OCI-LY1 (cell line): ENCODE data around the gene GRP.

Experiments used
- H2AFZ ChIP-seq: fragments of 200-600 bp; sonication (generic), shearing (Covaris generic); 2 replicates; pipeline ENCODE4 v1.6.0; 2014; ENCODE audit warnings: antibody characterized with exemption, mild to moderate bottlenecking, low read length
- H3F3A ChIP-seq: fragments of 200-600 bp; sonication (generic), shearing (Covaris generic); 2 replicates; pipeline ENCODE4 v1.6.0; 2014; ENCODE audit warnings: mild to moderate bottlenecking, antibody characterized with exemption, low read length, moderate library complexity; ENCODE audit not compliant: insufficient read depth
- H3K27ac ChIP-seq: fragments of 200-600 bp; sonication (generic); 2 replicates; pipeline ENCODE4 v1.5.1; 2014; ENCODE audit warnings: low read length, mixed run types, mild to moderate bottlenecking, low read depth; ENCODE audit not compliant: poor library complexity, severe bottlenecking
- H3K27me3 ChIP-seq: fragments of 200-600 bp; sonication (generic); 2 replicates; pipeline ENCODE4 v1.6.0; 2014; ENCODE audit warnings: antibody characterized with exemption, mild to moderate bottlenecking, low read length, moderate library complexity; ENCODE audit not compliant: insufficient read depth
- H3K36me3 ChIP-seq: fragments of 200-600 bp; sonication (generic); 2 replicates; pipeline ENCODE4 v1.6.1; 2014; ENCODE audit warnings: mild to moderate bottlenecking, antibody characterized with exemption, low read length, moderate library complexity, mixed read lengths; ENCODE audit not compliant: insufficient read depth
- H3K4me1 ChIP-seq: fragments of 200-600 bp; sonication (generic); 2 replicates; pipeline ENCODE4 v1.5.1; 2014; ENCODE audit warnings: mild to moderate bottlenecking, low read length, moderate library complexity; ENCODE audit not compliant: insufficient read depth, severe bottlenecking
- H3K4me2 ChIP-seq: fragments of 200-600 bp; sonication (generic), shearing (Covaris generic); 2 replicates; pipeline ENCODE4 v1.6.1; 2014; ENCODE audit warnings: low read length
- H3K4me3 ChIP-seq: fragments of 200-600 bp; sonication (generic); 2 replicates; pipeline ENCODE4 v1.5.1; 2014; ENCODE audit warnings: low read length, low read depth, mild to moderate bottlenecking, mixed read lengths; ENCODE audit not compliant: poor library complexity, severe bottlenecking
- H3K79me2 ChIP-seq: fragments of 200-600 bp; shearing (Covaris generic); 2 replicates; pipeline ENCODE4 v1.6.1; 2016; ENCODE audit warnings: mixed run types, low read length, mixed read lengths; ENCODE audit not compliant: insufficient read depth
- H3K9ac ChIP-seq: fragments of 200-600 bp; sonication (generic), shearing (Covaris generic); 2 replicates; pipeline ENCODE4 v1.6.1; 2014; ENCODE audit warnings: mild to moderate bottlenecking, low read length, mixed read lengths
- H3K9me2 ChIP-seq: fragments of 200-600 bp; sonication (generic), shearing (Covaris generic); 2 replicates; pipeline ENCODE4 v1.6.1; 2014; ENCODE audit warnings: low read depth, mild to moderate bottlenecking, low read length, mixed read lengths
- H3K9me3 ChIP-seq: fragments of 200-600 bp; shearing (Covaris generic); 2 replicates; pipeline ENCODE4 v1.6.1; 2014; ENCODE audit warnings: low read length, mixed read lengths
- H4K20me1 ChIP-seq: fragments of 200-600 bp; sonication (generic), shearing (Covaris generic); 2 replicates; pipeline ENCODE4 v1.6.0; 2016; ENCODE audit warnings: mild to moderate bottlenecking, low read length; ENCODE audit not compliant: insufficient read depth
- CTCF ChIP-seq: fragments of 200-600 bp; sonication (generic), shearing (Covaris generic); IDR thresholded peaks from 2 replicates; pipeline ENCODE4 v1.5.1; 2017; ENCODE audit warnings: mild to moderate bottlenecking, antibody characterized with exemption, low read length, moderate library complexity, mixed read lengths
- EZH2 ChIP-seq: fragments of 200-600 bp; sonication (generic), shearing (Covaris generic); IDR thresholded peaks from 2 replicates; pipeline ENCODE4 v1.8.0; 2017; ENCODE audit warnings: borderline replicate concordance, mixed run types, mild to moderate bottlenecking, antibody characterized with exemption, low read length, moderate library complexity, mixed read lengths

Gene GRP

DNA sequence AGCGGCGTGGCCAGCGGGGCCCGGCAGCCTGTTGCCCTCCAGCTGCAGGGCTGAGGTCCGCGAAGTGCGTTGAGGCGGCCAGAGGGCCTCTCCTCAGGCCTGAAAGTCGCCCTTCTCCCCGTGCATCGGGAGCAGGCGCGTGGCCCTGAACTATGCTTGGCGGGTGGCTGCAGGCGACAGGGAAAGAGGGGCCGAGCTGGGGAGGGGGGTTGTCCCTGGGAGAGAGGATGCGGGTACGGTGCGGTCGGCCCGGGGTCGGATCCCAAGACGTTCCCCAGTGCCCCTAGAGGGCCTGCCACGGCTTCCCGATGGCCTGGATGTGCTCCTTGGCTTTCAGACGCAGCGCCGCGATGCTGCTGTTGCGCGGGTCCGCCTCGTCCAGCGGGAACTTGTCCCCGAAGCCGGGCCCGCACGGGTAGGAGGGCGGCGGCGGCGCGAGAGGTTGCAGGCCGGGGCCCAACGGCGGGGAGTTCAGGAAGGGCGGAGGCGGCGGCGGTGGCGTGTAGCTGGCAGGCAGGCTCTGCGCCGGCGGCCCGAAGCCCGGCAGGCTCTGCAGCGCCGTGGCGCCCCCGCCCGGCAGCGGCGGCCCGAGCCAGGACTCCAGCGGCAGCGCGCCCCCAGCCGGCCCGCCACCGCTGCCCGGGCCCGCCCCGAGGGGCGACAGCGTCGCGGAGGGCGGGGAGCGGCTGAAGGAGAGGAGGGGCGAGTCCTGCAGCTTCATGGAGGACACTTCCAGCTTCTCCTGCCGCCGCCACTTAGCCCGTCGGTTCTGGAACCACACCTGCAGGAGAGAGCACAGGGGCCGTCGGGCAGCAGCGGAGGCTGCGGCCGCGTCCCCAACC is 49.0 kb downstream of the GRP start:
- H3K9me3 ChIP-seq = no peaks in the 10 kb centered on the region
- H3K4me1 ChIP-seq = peaks cover 6% of the 10 kb centered on the region
- H3K4me3 ChIP-seq = peak overlapping the region; percentile 39
- H3K27ac ChIP-seq = no peak overlapping the region
- H3F3A ChIP-seq = no peaks in the 10 kb centered on the region
- no peaks in the 10 kb centered on the region for H4K20me1 ChIP-seq
- H2AFZ ChIP-seq = no peak overlapping the region
- TF ChIP-seq EZH2 (no peak), CTCF (no peak)
- 0 out of 2 replicates have a peak, but pooled peaks cover 3% of the 10 kb centered on the region for H3K27me3 ChIP-seq
- no peaks in the 10 kb centered on the region for H3K36me3 ChIP-seq
- H3K9ac ChIP-seq = no peak overlapping the region
- H3K79me2 ChIP-seq = no peaks in the 10 kb centered on the region
- peak overlapping the region; percentile 44; the same call in 1 of the 2 replicates for H3K4me2 ChIP-seq
- no peaks in the 10 kb centered on the region for H3K9me2 ChIP-seq

GRCh38 chr18:59269563-59270119 is 49.7 kb downstream of the GRP start:
- Histone ChIP-seq H3K9me2 (no peaks in the 10 kb centered on the region), H3K9me3 (no peaks in the 10 kb centered on the region), H3K36me3 (no peaks in the 10 kb centered on the region), H3K4me3 (peak overlapping the region; percentile 39), H3K4me1 (peaks cover 6% of the 10 kb centered on the region), H2AFZ (no peak overlapping the region), H3F3A (no peaks in the 10 kb centered on the region), H3K27me3 (0 out of 2 replicates have a peak, but pooled peaks cover 3% of the 10 kb centered on the region), H3K9ac (no peak overlapping the region), H4K20me1 (no peaks in the 10 kb centered on the region), H3K27ac (no peak overlapping the region), H3K79me2 (no peaks in the 10 kb centered on the region), H3K4me2 (peak overlapping the region; percentile 44; the same call in 1 of the 2 replicates)
- TF ChIP-seq CTCF (no peak), EZH2 (no peak)

DNA sequence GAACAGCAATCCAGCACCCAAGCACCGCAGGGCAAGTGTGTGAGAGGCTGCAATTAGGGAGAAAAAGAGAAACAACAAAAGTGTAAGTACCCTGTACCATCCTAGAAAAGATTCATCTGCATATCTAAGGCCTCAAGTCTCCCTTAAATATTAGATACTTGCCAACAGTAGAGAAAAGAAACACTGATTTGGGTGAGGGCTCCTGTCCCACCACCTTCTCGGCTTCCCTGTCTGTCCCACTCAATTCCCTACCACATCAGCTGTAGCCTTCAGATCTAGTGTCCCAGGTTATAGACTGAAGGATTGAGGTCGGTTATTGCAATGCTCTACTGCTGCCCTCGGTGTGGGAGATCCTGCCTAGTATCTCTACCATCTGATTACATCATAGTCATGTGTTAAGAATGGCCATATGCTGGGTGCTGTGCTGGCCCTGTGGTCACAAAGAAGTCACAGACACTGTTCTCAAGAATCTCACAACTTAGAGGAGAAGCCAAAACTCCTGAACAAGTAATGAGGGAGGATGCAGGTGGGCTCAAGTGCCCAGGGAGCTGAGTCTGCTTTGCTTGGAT is 50.8 kb downstream of the GRP start:
- Histone ChIP-seq H4K20me1 (no peaks in the 10 kb centered on the region), H3K4me3 (no peak overlapping the region), H3K27ac (no peak overlapping the region), H3F3A (no peaks in the 10 kb centered on the region), H3K9me2 (no peaks in the 10 kb centered on the region), H3K4me1 (peaks cover 6% of the 10 kb centered on the region), H3K79me2 (no peaks in the 10 kb centered on the region), H3K27me3 (0 out of 2 replicates have a peak, but pooled peaks cover 3% of the 10 kb centered on the region), H3K9ac (no peak overlapping the region), H3K36me3 (no peaks in the 10 kb centered on the region), H3K9me3 (no peaks in the 10 kb centered on the region), H3K4me2 (no peak overlapping the region), H2AFZ (no peak overlapping the region)
- TF ChIP-seq CTCF (no peak), EZH2 (no peak)
